Activated naive CD4-positive, alpha-beta T cell treated with anti-CD3 and anti-CD28 coated beads, Interleukin-2, amount 50 U/mL, for 16 hours (primary cell): Measurements from ENCODE around the gene NPAS2.

Source experiments
- DNase-seq: peaks from one replicate; pipeline ENCODE4 v3.0.0-alpha.2; 2020

Gene NPAS2

GRCh38 chr2:100819370-100820272 is at the start of gene NPAS2:
NPAS2 (plus strand) TSS chr2:100820139; CDS start chr2:100904755, 84,616 bp downstream.
- peak; percentile 43 for DNase-seq

GRCh38 chr2:100771125-100771524 is 48.8 kb upstream of the NPAS2 start:
- DNase-seq = no peak

GRCh38 chr2:100773538-100773937 is 46.4 kb upstream of the NPAS2 start:
- no peak for DNase-seq

- DNase-seq = no peak
Observed at GRCh38 chr2:100776445-100776844, 43.5 kb upstream of the NPAS2 start.

- DNase-seq = no peak
Observed at GRCh38 chr2:100778637-100779450, 41.1 kb upstream of the NPAS2 start.

- DNase-seq = no peak
Observed at GRCh38 chr2:100779908-100780202, 40.1 kb upstream of the NPAS2 start.

GRCh38 chr2:100780203-100781008 is 39.5 kb upstream of the NPAS2 start:
- DNase-seq = no peak

- no peak for DNase-seq
Observed at GRCh38 chr2:100781009-100781325, 39.0 kb upstream of the NPAS2 start.

GRCh38 chr2:100781523-100782379 is 38.2 kb upstream of the NPAS2 start:
- no peak for DNase-seq

GRCh38 chr2:100782380-100782878 is 37.5 kb upstream of the NPAS2 start:
- DNase-seq = no peak

GRCh38 chr2:100783987-100784386 is 36.0 kb upstream of the NPAS2 start:
- no peak for DNase-seq

- DNase-seq = no peak
Observed at GRCh38 chr2:100784681-100785080, 35.3 kb upstream of the NPAS2 start.

- no peak for DNase-seq
Observed at GRCh38 chr2:100785626-100786296, 34.2 kb upstream of the NPAS2 start.

GRCh38 chr2:100786297-100786658 is 33.7 kb upstream of the NPAS2 start:
- no peak for DNase-seq

- no peak for DNase-seq
Observed at GRCh38 chr2:100786985-100787384, 33.0 kb upstream of the NPAS2 start.

- no peak for DNase-seq
Observed at GRCh38 chr2:100789361-100789760, 30.6 kb upstream of the NPAS2 start.

GRCh38 chr2:100791294-100791935 is 28.5 kb upstream of the NPAS2 start:
- no peak for DNase-seq

GRCh38 chr2:100791936-100792308 is 28.0 kb upstream of the NPAS2 start:
- DNase-seq = no peak

- no peak for DNase-seq
Observed at GRCh38 chr2:100793220-100793619, 26.7 kb upstream of the NPAS2 start.

GRCh38 chr2:100793982-100794381 is 26.0 kb upstream of the NPAS2 start:
- DNase-seq = no peak

GRCh38 chr2:100796499-100797100 is 23.3 kb upstream of the NPAS2 start:
- no peak for DNase-seq
